SU-DHL-6 (cell line): ENCODE measurements around the gene TANGO6.

Source experiments
- H2AFZ ChIP-seq: fragments of 200-600 bp; sonication (generic); 2 replicates; pipeline ENCODE4 v1.6.1; 2014; ENCODE audit warnings: low read depth, mild to moderate bottlenecking, moderate library complexity, mixed read lengths, antibody characterized with exemption, low read length; ENCODE audit not compliant: severe bottlenecking
- H3F3A ChIP-seq: fragments of 200-600 bp; shearing (Covaris generic); 2 replicates; pipeline ENCODE4 v1.6.0; 2016; ENCODE audit warnings: antibody characterized with exemption, mild to moderate bottlenecking; ENCODE audit not compliant: insufficient read depth
- H3K27ac ChIP-seq: fragments of 200-600 bp; sonication (generic); 2 replicates; pipeline ENCODE4 v1.5.1; 2016; ENCODE audit warnings: low read depth, mild to moderate bottlenecking, low read length, moderate library complexity, mixed read lengths
- H3K27me3 ChIP-seq: fragments of 200-600 bp; sonication (generic), shearing (Covaris generic); 2 replicates; pipeline ENCODE4 v1.6.0; 2014; ENCODE audit warnings: mild to moderate bottlenecking, low read length
- H3K36me3 ChIP-seq: fragments of 200-600 bp; sonication (generic); 2 replicates; pipeline ENCODE4 v1.6.1; 2014; ENCODE audit warnings: mild to moderate bottlenecking, low read length, mixed read lengths
- H3K4me2 ChIP-seq: fragments of 300-600, 200-600 bp; shearing (Covaris generic), sonication (generic); 2 replicates; pipeline ENCODE4 v1.6.0; 2014; ENCODE audit warnings: low read length, low read depth, mild to moderate bottlenecking; ENCODE audit not compliant: poor library complexity, severe bottlenecking
- H3K4me3 ChIP-seq: fragments of 200-600 bp; sonication (generic); 2 replicates; pipeline ENCODE4 v1.5.1; 2014; ENCODE audit warnings: antibody characterized with exemption, low read length, mild to moderate bottlenecking, mixed read lengths; ENCODE audit not compliant: insufficient read depth, poor library complexity, severe bottlenecking
- H3K79me2 ChIP-seq: fragments of 200-600 bp; sonication (generic); 2 replicates; pipeline ENCODE4 v1.6.1; 2014; ENCODE audit warnings: mild to moderate bottlenecking, low read length, moderate library complexity; ENCODE audit not compliant: insufficient read depth
- H3K9ac ChIP-seq: fragments of 200-600 bp; sonication (generic); 2 replicates; pipeline ENCODE4 v1.7.0; 2014; ENCODE audit warnings: mild to moderate bottlenecking, low read length
- H3K9me2 ChIP-seq: fragments of 200-600 bp; sonication (generic); replicated peaks from 2 replicates; pipeline ENCODE4 v1.6.1; 2014; ENCODE audit warnings: low read length; ENCODE audit not compliant: insufficient read depth
- H3K9me3 ChIP-seq: fragments of 200-600 bp; sonication (generic); 2 replicates; pipeline ENCODE4 v1.6.1; 2014; ENCODE audit warnings: low read length, mixed read lengths; ENCODE audit not compliant: insufficient read depth
- H4K20me1 ChIP-seq: fragments of 200-600 bp; sonication (generic); 2 replicates; pipeline ENCODE4 v1.6.1; 2014; ENCODE audit warnings: low read depth, mild to moderate bottlenecking, antibody characterized with exemption, low read length, moderate library complexity, mixed read lengths
- EZH2phosphoT487 ChIP-seq: fragments of 200-600 bp; sonication (generic), shearing (Covaris generic); conservative IDR thresholded peaks from 2 replicates; pipeline ENCODE4 v1.6.1; 2018; ENCODE audit warnings: mild to moderate bottlenecking, antibody characterized with exemption, low read length, moderate library complexity, mixed read lengths
- TF ChIP-seq, protein P1 (sequence below): fragments of 200-600 bp; sonication (generic); IDR thresholded peaks from one replicate; pipeline ENCODE4 v1.5.1; 2017; ENCODE audit warnings: antibody characterized with exemption, mild to moderate bottlenecking, low read length, moderate library complexity; ENCODE audit not compliant: insufficient read depth, poor library complexity, severe bottlenecking

TANGO6 gene

DNA sequence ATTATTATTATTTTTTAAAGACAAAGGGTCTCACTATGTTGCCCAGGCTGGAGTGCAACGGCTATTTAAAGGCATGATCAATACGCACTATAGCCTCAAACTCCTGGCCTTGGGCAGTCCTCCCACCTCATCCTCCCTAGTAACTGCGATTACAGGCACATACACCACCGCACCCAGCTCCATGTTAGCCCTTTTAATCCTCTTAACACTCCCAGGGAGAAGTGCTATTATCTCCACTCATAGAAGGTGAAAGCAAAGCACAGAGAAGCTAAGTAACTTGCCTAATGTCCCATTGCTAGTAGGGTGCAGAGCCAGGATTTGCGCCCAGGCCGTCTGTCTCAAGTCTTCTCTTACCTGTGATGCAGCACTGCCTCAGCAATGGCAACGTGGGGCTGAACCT is 267.1 kb downstream of the TANGO6 start:
- Histone ChIP-seq H3K4me3 (no peak overlapping the region), H3K27ac (no peak overlapping the region), H4K20me1 (no peaks in the 10 kb centered on the region), H3K79me2 (no peaks in the 10 kb centered on the region), H3K9me2 (no peaks in the 10 kb centered on the region), H3K9ac (no peak overlapping the region), H3F3A (no peaks in the 10 kb centered on the region), H3K36me3 (no peaks in the 10 kb centered on the region), H2AFZ (no peak overlapping the region), H3K4me2 (no peak overlapping the region), H3K9me3 (no peaks in the 10 kb centered on the region), H3K27me3 (no peaks in the 10 kb centered on the region)
- TF ChIP-seq, protein P1, sequence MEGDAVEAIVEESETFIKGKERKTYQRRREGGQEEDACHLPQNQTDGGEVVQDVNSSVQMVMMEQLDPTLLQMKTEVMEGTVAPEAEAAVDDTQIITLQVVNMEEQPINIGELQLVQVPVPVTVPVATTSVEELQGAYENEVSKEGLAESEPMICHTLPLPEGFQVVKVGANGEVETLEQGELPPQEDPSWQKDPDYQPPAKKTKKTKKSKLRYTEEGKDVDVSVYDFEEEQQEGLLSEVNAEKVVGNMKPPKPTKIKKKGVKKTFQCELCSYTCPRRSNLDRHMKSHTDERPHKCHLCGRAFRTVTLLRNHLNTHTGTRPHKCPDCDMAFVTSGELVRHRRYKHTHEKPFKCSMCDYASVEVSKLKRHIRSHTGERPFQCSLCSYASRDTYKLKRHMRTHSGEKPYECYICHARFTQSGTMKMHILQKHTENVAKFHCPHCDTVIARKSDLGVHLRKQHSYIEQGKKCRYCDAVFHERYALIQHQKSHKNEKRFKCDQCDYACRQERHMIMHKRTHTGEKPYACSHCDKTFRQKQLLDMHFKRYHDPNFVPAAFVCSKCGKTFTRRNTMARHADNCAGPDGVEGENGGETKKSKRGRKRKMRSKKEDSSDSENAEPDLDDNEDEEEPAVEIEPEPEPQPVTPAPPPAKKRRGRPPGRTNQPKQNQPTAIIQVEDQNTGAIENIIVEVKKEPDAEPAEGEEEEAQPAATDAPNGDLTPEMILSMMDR, result no peak
- TF ChIP-seq EZH2phosphoT487, result no peak

DNA sequence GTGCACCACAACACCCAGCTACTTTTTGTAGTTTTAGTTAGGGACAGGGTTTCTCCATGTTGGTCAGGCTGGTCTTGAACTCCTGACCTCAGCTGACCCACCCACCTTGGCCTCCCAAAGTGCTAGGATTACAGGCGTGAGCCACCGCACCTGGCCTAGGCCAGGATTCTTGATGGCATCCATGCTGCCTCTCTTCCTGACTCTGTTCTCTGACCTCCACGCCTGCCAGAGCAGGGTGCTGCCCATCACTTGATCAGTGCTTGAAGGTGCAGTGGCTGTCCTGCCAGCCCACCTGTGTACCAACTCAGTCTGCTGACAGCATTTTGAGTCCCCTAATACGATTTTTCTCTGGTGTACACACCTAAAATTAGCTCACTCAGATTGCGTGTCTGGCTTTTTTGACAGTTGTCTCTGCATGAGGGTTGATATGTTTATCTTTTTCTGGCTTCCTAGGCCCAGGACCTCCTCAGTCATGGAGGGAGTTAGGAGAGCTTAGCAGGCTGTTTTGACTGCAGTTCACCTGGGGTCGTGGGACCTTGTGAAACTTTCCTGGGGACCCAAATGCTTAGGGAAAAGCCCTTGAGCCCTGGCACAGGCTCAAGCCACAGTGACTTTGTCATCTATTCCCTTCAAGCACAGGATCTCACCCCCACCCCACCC is 268.0 kb downstream of the TANGO6 start:
- H3K27me3 ChIP-seq, result no peaks in the 10 kb centered on the region
- H2AFZ ChIP-seq, result no peak overlapping the region
- no peak overlapping the region for H3K4me2 ChIP-seq
- no peak overlapping the region for H3K27ac ChIP-seq
- no peak overlapping the region for H3K4me3 ChIP-seq
- no peaks in the 10 kb centered on the region for H3F3A ChIP-seq
- H3K9me2 ChIP-seq, result no peaks in the 10 kb centered on the region
- H3K9ac ChIP-seq, result no peak overlapping the region
- TF ChIP-seq EZH2phosphoT487, result no peak
- TF ChIP-seq, protein P1, result no peak
- H3K36me3 ChIP-seq, result no peaks in the 10 kb centered on the region
- H3K9me3 ChIP-seq, result no peaks in the 10 kb centered on the region
- no peaks in the 10 kb centered on the region for H3K79me2 ChIP-seq
- H4K20me1 ChIP-seq, result no peaks in the 10 kb centered on the region

DNA sequence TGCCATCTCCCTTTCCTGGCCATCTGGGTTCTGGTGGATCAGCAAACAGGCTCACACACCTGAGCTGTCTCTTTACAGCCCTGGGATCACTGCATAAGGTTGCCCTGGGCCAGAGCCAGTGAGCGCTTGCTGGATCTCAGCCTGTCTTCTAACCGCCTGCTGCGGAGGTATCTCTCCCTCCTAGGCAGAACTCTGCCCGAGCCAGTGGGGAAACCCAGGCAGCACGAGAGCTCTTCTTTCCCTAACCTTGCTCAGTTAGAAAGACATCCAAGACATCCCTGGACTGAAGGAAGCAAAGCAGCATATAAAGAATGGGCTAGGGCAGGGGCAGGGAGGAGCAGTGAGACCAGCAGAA is 268.5 kb downstream of the TANGO6 start:
- no peaks in the 10 kb centered on the region for H3K36me3 ChIP-seq
- H3K4me2 ChIP-seq, result no peak overlapping the region
- no peaks in the 10 kb centered on the region for H3K9me3 ChIP-seq
- no peak overlapping the region for H3K9ac ChIP-seq
- H3K27me3 ChIP-seq, result no peaks in the 10 kb centered on the region
- TF ChIP-seq, protein P1, result no peak
- no peak for TF ChIP-seq EZH2phosphoT487
- no peaks in the 10 kb centered on the region for H3K79me2 ChIP-seq
- H4K20me1 ChIP-seq, result no peaks in the 10 kb centered on the region
- H3K27ac ChIP-seq, result no peak overlapping the region
- no peaks in the 10 kb centered on the region for H3K9me2 ChIP-seq
- no peak overlapping the region for H3K4me3 ChIP-seq
- H2AFZ ChIP-seq, result no peak overlapping the region
- no peaks in the 10 kb centered on the region for H3F3A ChIP-seq
